ENCODE measurements around the gene PEAK1.

Gene PEAK1

DNA sequence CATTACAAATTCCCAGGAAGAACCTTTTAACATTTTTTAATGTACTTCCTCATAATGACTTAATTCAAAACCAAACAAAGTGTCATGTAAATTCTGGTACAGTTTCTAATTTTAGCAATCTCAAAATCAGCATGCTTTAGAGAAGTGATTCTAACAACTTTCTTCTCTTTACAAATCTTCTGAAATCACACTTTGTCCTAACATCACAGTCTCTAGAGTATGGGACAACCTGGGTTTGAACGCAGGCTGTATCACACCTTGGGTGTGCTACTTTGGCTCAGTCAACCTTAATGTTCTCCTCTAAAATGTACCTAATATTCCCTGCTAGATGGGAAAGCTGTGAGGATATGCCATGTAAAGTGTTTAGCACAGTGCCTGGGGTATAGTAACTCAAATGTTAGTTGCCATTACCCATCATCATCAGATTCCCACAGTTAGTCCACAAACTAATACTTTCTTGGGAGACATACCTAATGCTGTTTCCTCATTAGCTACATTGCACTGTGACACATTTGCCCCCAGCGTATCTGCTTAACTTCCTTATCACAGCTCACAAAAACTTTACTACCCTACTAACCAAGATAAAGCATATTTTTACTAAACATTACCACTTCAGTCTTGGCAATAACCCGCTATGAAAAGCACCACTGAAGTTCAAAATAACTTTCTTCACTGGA, 352.1 kb downstream of the PEAK1 start:
- H3K4me1 ChIP-seq: peaks cover 54% of the 10 kb centered on the region
- peak overlapping the region; percentile 41 for H3K4me2 ChIP-seq
- no peak overlapping the region for H3K4me3 ChIP-seq
- H4K20me1 ChIP-seq: peaks cover 77% of the 10 kb centered on the region
- no peak overlapping the region for H3K27ac ChIP-seq
- no peaks in the 10 kb centered on the region for H3K9me3 ChIP-seq
- no peak overlapping the region for H3K9ac ChIP-seq
- no peak for TF ChIP-seq Cebpa-rat (IDR thresholded peaks at IDR 0.05)
- H3K36me3 ChIP-seq: peaks cover 21% of the 10 kb centered on the region; the same call in 1 of the 2 replicates
- H3K27me3 ChIP-seq: no peaks in the 10 kb centered on the region

- Histone ChIP-seq H3K4me3 (no peak overlapping the region), H3K9me3 (no peaks in the 10 kb centered on the region), H3K27me3 (no peaks in the 10 kb centered on the region), H3K36me3 (peaks cover 21% of the 10 kb centered on the region; the same call in 1 of the 2 replicates), H4K20me1 (peaks cover 84% of the 10 kb centered on the region), H3K9ac (no peak overlapping the region), H3K27ac (no peak overlapping the region), H3K4me1 (peaks cover 61% of the 10 kb centered on the region), H3K4me2 (no peak overlapping the region)
- TF ChIP-seq Cebpa-rat (IDR thresholded peaks at IDR 0.05): no peak
These were observed 352.8 kb downstream of the PEAK1 start for GRCh38 chr15:77066971-77067690.

- H3K36me3 ChIP-seq: peaks cover 21% of the 10 kb centered on the region; the same call in 1 of the 2 replicates
- no peaks in the 10 kb centered on the region for H3K27me3 ChIP-seq
- peaks cover 78% of the 10 kb centered on the region for H3K4me1 ChIP-seq
- no peak for TF ChIP-seq Cebpa-rat (IDR thresholded peaks at IDR 0.05)
- H3K9me3 ChIP-seq: no peaks in the 10 kb centered on the region
- H3K4me3 ChIP-seq: no peak overlapping the region
- no peak overlapping the region for H3K9ac ChIP-seq
- no peak overlapping the region for H3K27ac ChIP-seq
- H4K20me1 ChIP-seq: peaks cover 100% of the 10 kb centered on the region
- no peak overlapping the region for H3K4me2 ChIP-seq
These were observed 355.2 kb downstream of the PEAK1 start for GRCh38 chr15:77064539-77065308.

DNA sequence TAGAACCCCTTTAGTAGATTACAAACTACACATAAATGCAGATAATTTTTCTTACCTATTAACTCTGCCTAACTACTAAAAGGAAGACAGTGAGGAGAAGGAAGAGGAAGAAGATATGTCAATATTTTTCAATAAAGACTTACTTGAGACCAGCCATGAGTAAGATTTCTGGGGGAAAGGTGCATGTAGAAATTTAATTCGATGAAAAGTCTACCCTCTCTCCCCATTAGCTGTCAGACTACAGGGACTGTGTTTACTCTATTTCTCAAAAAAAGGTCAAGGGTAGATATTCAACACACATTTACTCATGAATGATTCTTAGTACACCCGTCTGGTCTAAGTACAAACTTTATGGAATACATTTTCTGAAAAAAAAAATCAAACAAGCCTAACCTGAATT, 355.8 kb downstream of the PEAK1 start:
- H3K9ac ChIP-seq: no peak overlapping the region
- no peaks in the 10 kb centered on the region for H3K9me3 ChIP-seq
- H3K4me1 ChIP-seq: peaks cover 78% of the 10 kb centered on the region
- no peak overlapping the region for H3K4me3 ChIP-seq
- peaks cover 21% of the 10 kb centered on the region; the same call in 1 of the 2 replicates for H3K36me3 ChIP-seq
- H3K4me2 ChIP-seq: no peak overlapping the region
- H4K20me1 ChIP-seq: peaks cover 100% of the 10 kb centered on the region
- no peak overlapping the region for H3K27ac ChIP-seq
- no peak for TF ChIP-seq Cebpa-rat (IDR thresholded peaks at IDR 0.05)
- no peaks in the 10 kb centered on the region for H3K27me3 ChIP-seq

DNA sequence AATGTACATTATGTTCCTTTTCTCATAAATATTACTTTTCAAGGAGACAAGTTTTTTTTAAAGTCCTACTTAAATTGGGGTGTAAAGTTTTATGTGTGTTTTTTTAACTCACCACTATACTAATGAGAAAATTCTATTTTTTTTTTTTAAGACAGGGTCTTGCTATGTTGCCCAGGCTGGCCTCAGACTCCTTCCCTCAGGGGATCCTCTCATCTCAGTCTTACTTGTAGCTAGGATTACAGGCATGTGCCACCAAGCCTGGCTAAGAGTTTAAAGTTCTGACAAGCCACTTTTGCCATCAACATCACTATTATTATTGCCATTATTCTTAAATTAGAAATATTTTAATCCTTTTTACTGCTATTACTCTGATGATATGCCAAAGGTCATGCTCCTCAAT, 356.7 kb downstream of the PEAK1 start:
- no peak overlapping the region for H3K4me3 ChIP-seq

GRCh38 chr15:77060546-77060945, 359.4 kb downstream of the PEAK1 start:
- Histone ChIP-seq H3K9me3 (no peaks in the 10 kb centered on the region), H3K27ac (peak overlapping the region; percentile 65; the same call in 1 of the 2 replicates), H3K4me1 (peaks cover 58% of the 10 kb centered on the region), H3K9ac (0 out of 2 replicates have a peak overlapping the region, but pooled peaks have one; percentile 55), H3K27me3 (no peaks in the 10 kb centered on the region), H3K36me3 (peaks cover 21% of the 10 kb centered on the region), H3K4me2 (peak overlapping the region; percentile 78), H4K20me1 (peaks cover 100% of the 10 kb centered on the region), H3K4me3 (peak overlapping the region; percentile 7; the same call in 1 of the 2 replicates)
- no peak for TF ChIP-seq Cebpa-rat (IDR thresholded peaks at IDR 0.05)

More for the DNA sequence above, 356.7 kb downstream of the PEAK1 start:
- H3K4me2 ChIP-seq: no peak overlapping the region
- no peaks in the 10 kb centered on the region for H3K9me3 ChIP-seq
- H4K20me1 ChIP-seq: peaks cover 100% of the 10 kb centered on the region
- H3K27me3 ChIP-seq: no peaks in the 10 kb centered on the region
- peaks cover 73% of the 10 kb centered on the region for H3K4me1 ChIP-seq
- no peak overlapping the region for H3K27ac ChIP-seq
- H3K36me3 ChIP-seq: peaks cover 22% of the 10 kb centered on the region
- H3K9ac ChIP-seq: no peak overlapping the region
- TF ChIP-seq Cebpa-rat (IDR thresholded peaks at IDR 0.05): no peak

GRCh38 chr15:77059786-77060361, 360.0 kb downstream of the PEAK1 start:
- Histone ChIP-seq H3K9me3 (no peaks in the 10 kb centered on the region), H3K4me1 (peaks cover 56% of the 10 kb centered on the region)

GRCh38 chr15:77058468-77058867, 361.4 kb downstream of the PEAK1 start:
- H3K27ac ChIP-seq: no peak overlapping the region
- H3K9me3 ChIP-seq: no peaks in the 10 kb centered on the region
- H3K4me1 ChIP-seq: peaks cover 49% of the 10 kb centered on the region
- no peak overlapping the region for H3K4me2 ChIP-seq
- peaks cover 100% of the 10 kb centered on the region for H4K20me1 ChIP-seq
- TF ChIP-seq Cebpa-rat (IDR thresholded peaks at IDR 0.05): no peak
- peaks cover 40% of the 10 kb centered on the region for H3K36me3 ChIP-seq
- no peaks in the 10 kb centered on the region for H3K27me3 ChIP-seq
- no peak overlapping the region for H3K9ac ChIP-seq
- no peak overlapping the region for H3K4me3 ChIP-seq

More at GRCh38 chr15:77059786-77060361, 360.0 kb downstream of the PEAK1 start:
- peak overlapping the region; percentile 78 for H3K4me2 ChIP-seq
- H3K9ac ChIP-seq: peak overlapping the region; percentile 45; the same call in 1 of the 2 replicates
- TF ChIP-seq Cebpa-rat (IDR thresholded peaks at IDR 0.05): no peak
- H3K36me3 ChIP-seq: peaks cover 26% of the 10 kb centered on the region
- H3K27ac ChIP-seq: peak overlapping the region; percentile 65; the same call in 1 of the 2 replicates
- H4K20me1 ChIP-seq: peaks cover 100% of the 10 kb centered on the region
- peak overlapping the region; percentile 7; the same call in 1 of the 2 replicates for H3K4me3 ChIP-seq
- no peaks in the 10 kb centered on the region for H3K27me3 ChIP-seq

DNA sequence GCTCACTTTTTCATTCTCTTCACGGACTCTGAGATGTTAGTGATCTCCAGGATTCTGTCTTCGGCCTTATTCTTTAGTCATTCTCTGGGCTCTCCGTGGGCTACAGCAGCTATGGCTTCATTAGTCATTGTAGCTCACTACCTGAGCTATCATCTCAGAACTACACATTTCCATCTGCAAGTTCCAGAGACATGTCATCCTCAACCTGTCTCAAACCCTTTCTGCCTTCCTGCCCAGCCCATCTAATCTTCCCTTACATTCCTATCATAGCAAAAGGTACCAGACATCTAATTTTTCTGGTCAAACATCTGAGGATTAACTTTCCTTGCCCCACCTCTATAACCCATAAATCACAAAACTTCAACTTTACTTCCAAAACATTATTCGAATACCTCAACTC, 362.2 kb downstream of the PEAK1 start:
- Histone ChIP-seq H3K4me3 (no peak overlapping the region), H4K20me1 (peaks cover 97% of the 10 kb centered on the region), H3K4me1 (peaks cover 45% of the 10 kb centered on the region), H3K36me3 (peaks cover 48% of the 10 kb centered on the region), H3K27ac (no peak overlapping the region), H3K9me3 (no peaks in the 10 kb centered on the region), H3K4me2 (no peak overlapping the region), H3K9ac (no peak overlapping the region), H3K27me3 (no peaks in the 10 kb centered on the region)
- no peak for TF ChIP-seq Cebpa-rat (IDR thresholded peaks at IDR 0.05)

All from BLaER1 (cell line).